Body of pancreas (tissue), 4 donors: Measurements from ENCODE around the gene OXLD1. TPM values are rescaled to one million over a fixed set of nuclear protein-coding genes. Genes with fewer than 3 reads are reported as not detected.

Experiments
- ATAC-seq: fragments of 150-250 bp; one replicate; pipeline ENCODE4 v1.9.1; 2016
- DNase-seq, 4 donors: peaks; one replicate each; pipeline ENCODE4 v3.0.0-alpha.2; 2019
- H3K27ac ChIP-seq, 4 donors: fragments of 200-600 bp; sonication (generic); 1 replicate in 3 of 4; 2 replicates in 1 of 4; pipeline versions ENCODE4 v1.5.1 to v1.6.1; 2016 to 2019; ENCODE audit warnings: mild to moderate bottlenecking in 1 of 4, mixed read lengths in 1 of 4, moderate library complexity in 1 of 4
- H3K27me3 ChIP-seq, 2 donors: fragments of 200-600 bp; sonication (generic); one replicate each; pipeline ENCODE4 v1.6.0; 2016; ENCODE audit warnings: mild to moderate bottlenecking in 1 of 2
- H3K36me3 ChIP-seq, 2 donors: fragments of 200-600 bp; sonication (generic); replicated peaks in 1 of 2; 2 replicates each; pipeline ENCODE4 v1.5.1; 2016; ENCODE audit warnings: low read depth in 2 of 2; ENCODE audit not compliant: insufficient read depth in 1 of 2
- H3K4me1 ChIP-seq: fragments of 200-600 bp; sonication (generic); one replicate; pipeline ENCODE4 v1.6.0; 2016
- H3K4me3 ChIP-seq, 2 donors: fragments of 200-600 bp; sonication (generic); 1 replicate in 1 of 2; 2 replicates in 1 of 2; pipeline ENCODE4 v1.5.1; 2016 to 2019
- H3K9me3 ChIP-seq, 3 donors: fragments of 200-600 bp; sonication (generic); 1 replicate in 2 of 3; 2 replicates in 1 of 3; pipeline ENCODE4 v1.5.1; 2016
- CTCF ChIP-seq, 7 experiments: fragments of 450-650 bp in 4 of 7; fragments of 200-600 bp in 3 of 7; sonication (generic) in 3 of 7; IDR thresholded peaks; one replicate each; pipeline ENCODE4 v1.5.1; 2016 to 2019; ENCODE audit warnings: antibody characterized with exemption in 7 of 7
- POLR2A ChIP-seq, 3 donors: fragments of 450-650 bp; IDR thresholded peaks; one replicate each; pipeline ENCODE4 v1.6.1; 2016; ENCODE audit warnings: antibody characterized with exemption in 3 of 3, mild to moderate bottlenecking in 2 of 3
- WGBS, 2 donors: methylation state at CpG; one replicate each; pipeline ENCODE4 v1.1.5; 2017; 5-methylcytosine and 5-hydroxymethylcytosine counted together
- intact Hi-C: fragments of 100-400 bp; cut with DNase I; formaldehyde crosslinking; loops from one replicate; pipeline ENCODE4 v1.15.1; 2023
- total RNA-seq, 2 donors: library from RNA; depleted of rRNA; stranded (reverse); fragments of >200 nt; gene quantifications; one replicate each; pipeline ENCODE4 v1.1.0, GENCODE V29; 2016

OXLD1 gene
- total RNA-seq, 2 donors from 2014 or later: 18.1 to 23.3 TPM

- H3K27me3 ChIP-seq: no peaks in the 10 kb centered on the region
- no peak for DNase-seq
- TF ChIP-seq CTCF (IDR thresholded peaks at IDR 0.05): no peak
- no peak overlapping the region for H3K27ac ChIP-seq
- no peaks in the 10 kb centered on the region for H3K9me3 ChIP-seq
- H3K36me3 ChIP-seq: peaks cover 0 to 6% of the 10 kb centered on the region in 2 donors
- H3K4me1 ChIP-seq: peaks cover 47% of the 10 kb centered on the region
- 75 to 85% methylated on average over 4 to 17 of the region's 17 CpGs for WGBS, 2 donors
- intact Hi-C loops: no loop called here
- ATAC-seq: no peak
- no peak overlapping the region for H3K4me3 ChIP-seq
Measured at GRCh38 chr17:81708739-81709185, 42.4 kb upstream of the OXLD1 start.

DNA sequence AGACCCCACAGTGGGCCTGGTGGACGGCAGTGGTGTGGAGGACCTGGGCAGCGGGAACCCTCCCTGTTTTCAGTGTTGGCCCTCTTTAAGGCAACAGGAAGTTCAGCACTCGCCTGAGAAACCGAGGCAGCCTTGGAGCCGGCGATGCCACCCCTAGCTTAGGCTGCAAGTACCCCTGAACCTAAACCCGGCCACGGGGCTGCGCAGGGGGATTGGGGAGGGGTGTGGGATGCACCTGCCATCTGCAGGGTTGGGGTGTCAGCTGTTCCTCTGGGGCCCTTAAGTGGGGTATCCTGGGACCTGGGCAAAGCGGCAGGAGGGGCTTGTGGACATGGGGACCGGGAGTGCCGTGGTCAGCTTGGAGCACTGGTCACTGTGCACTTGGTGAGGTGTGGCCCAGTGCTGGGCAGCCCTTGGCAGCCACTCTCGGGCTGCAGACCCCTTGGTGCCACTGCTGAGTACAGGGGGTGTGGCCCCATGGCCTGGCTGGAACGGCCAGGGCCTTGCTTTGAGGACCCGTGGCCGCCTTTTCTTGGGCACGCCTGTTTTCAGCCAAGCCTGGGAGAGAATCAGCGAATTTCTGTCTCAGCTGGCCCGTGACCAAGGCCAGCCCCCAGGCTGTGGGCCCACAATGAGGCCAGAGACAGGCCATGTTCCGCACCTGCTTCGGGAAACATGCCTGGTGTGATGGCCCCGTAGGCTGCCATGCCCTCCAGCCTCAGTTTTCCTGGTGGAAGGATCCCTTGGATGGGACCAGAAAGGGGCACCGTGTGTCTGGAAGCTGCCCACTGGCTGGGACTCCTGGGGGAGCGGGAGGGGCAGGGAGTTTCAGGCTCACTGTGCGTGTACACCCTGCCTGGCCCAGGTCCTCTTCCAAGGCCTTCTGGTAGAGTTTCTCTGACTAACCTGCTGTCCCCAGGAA lies 41.6 kb upstream of the OXLD1 start:
- 87 to 88% methylated on average over 6 to 25 of the region's 25 CpGs for WGBS, 2 donors
- TF ChIP-seq POLR2A (IDR thresholded peaks at IDR 0.05) (no peak), CTCF (IDR thresholded peaks at IDR 0.05) (no peak)
- ATAC-seq (no peak), DNase-seq (no peak)
- Histone ChIP-seq H3K27ac (no peak overlapping the region), H3K27me3 (no peaks in the 10 kb centered on the region), H3K4me1 (peaks cover 40% of the 10 kb centered on the region), H3K36me3 (peaks cover 0 to 6% of the 10 kb centered on the region in 2 donors), H3K9me3 (no peaks in the 10 kb centered on the region), H3K4me3 (no peak overlapping the region)
- intact Hi-C loops: no loop called here

DNA sequence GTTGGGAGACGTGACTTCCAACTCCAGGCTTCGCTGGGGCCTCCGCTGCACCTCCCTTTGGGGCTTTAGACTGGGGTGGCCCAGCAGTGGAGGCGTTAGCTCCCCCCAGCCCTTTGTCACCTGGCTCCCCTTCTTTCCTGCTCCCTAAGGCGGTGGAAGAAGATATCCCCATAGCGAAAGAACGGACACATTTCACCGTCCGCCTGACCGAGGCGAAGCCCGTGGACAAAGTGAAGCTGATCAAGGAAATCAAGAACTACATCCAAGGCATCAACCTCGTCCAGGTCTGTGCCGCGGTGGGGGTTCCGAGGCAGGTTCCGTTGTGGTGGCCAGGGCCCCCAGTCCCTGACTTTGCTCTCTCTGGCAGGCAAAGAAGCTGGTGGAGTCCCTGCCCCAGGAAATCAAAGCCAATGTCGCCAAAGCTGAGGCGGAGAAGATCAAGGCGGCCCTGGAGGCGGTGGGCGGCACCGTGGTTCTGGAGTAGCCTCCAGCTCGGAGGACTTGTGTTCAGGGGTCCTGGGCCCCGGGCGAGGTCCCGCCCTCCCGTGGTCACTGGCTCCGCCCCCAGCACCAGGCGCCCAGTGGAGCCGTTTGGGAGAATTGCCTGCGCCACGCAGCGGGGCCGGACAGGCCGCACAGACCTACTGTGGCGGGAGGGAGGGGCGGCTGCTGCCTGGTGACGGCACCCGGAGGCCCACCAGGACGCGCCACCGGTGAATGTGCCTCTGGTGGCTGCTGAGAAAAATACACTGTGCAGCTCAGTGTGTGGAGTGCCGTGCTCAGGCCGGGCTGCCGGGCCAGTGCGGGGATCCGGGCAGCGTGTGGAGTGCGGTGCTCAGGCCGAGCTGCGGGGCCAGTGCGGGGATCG lies 40.6 kb upstream of the OXLD1 start:
- Histone ChIP-seq H3K4me1 (peaks cover 38% of the 10 kb centered on the region), H3K9me3 (no peaks in the 10 kb centered on the region), H3K4me3 (no peak overlapping the region), H3K27me3 (no peaks in the 10 kb centered on the region), H3K27ac (no peak overlapping the region), H3K36me3 (peaks cover 0 to 6% of the 10 kb centered on the region in 2 donors)
- ATAC-seq (no peak), DNase-seq (no peak)
- WGBS, 2 donors: 90 to 95% methylated on average over 19 to 47 of the region's 54 CpGs
- intact Hi-C loops: no loop called here
- TF ChIP-seq CTCF (IDR thresholded peaks at IDR 0.05) (no peak), POLR2A (IDR thresholded peaks at IDR 0.05) (no peak)

- Histone ChIP-seq H3K4me3 (no peak overlapping the region), H3K4me1 (peaks cover 39% of the 10 kb centered on the region), H3K9me3 (no peaks in the 10 kb centered on the region), H3K36me3 (peaks cover 0 to 6% of the 10 kb centered on the region in 2 donors), H3K27ac (no peak overlapping the region), H3K27me3 (no peaks in the 10 kb centered on the region)
- no peak for ATAC-seq
- no peak for TF ChIP-seq CTCF (IDR thresholded peaks at IDR 0.05)
- no peak for TF ChIP-seq POLR2A (IDR thresholded peaks at IDR 0.05)
- DNase-seq: no peak
- WGBS, 2 donors: 89 to 92% methylated on average over 17 of the region's 17 CpGs
- intact Hi-C loops: no loop called here
Measured at GRCh38 chr17:81706232-81706611, 39.8 kb upstream of the OXLD1 start.
